Dendritic cell treated with granulocyte-macrophage colony-stimulating factor and Interleukin-4, amounts not matched to agents 40 ng/mL and 50 ng/mL, for 4 days (primary cell): ENCODE data around the gene PTPN20.

Experiments used
- H3K27ac Mint-ChIP-seq: one replicate; pipeline ENCODE4 v1.8.0; 2022; ENCODE audit warnings: mild to moderate bottlenecking, mixed read lengths
- H3K27me3 Mint-ChIP-seq: one replicate; pipeline ENCODE4 v1.8.0; 2022; ENCODE audit warnings: mild to moderate bottlenecking, mixed read lengths
- H3K36me3 Mint-ChIP-seq: one replicate; pipeline ENCODE4 v1.8.0; 2022; ENCODE audit warnings: low read depth, mixed read lengths
- H3K4me1 Mint-ChIP-seq: one replicate; pipeline ENCODE4 v1.8.0; 2022; ENCODE audit warnings: low read depth, mixed read lengths
- H3K4me3 Mint-ChIP-seq: one replicate; pipeline ENCODE4 v1.8.0; 2022; ENCODE audit warnings: mild to moderate bottlenecking, moderate library complexity, mixed read lengths
- H3K9me3 Mint-ChIP-seq: one replicate; pipeline ENCODE4 v1.8.0; 2022; ENCODE audit warnings: mixed read lengths
- intact Hi-C: fragments of 100-400 bp; cut with micrococcal nuclease; formaldehyde crosslinking; loops from one replicate; pipeline ENCODE4 v1.15.0; 2022

The PTPN20 gene

DNA sequence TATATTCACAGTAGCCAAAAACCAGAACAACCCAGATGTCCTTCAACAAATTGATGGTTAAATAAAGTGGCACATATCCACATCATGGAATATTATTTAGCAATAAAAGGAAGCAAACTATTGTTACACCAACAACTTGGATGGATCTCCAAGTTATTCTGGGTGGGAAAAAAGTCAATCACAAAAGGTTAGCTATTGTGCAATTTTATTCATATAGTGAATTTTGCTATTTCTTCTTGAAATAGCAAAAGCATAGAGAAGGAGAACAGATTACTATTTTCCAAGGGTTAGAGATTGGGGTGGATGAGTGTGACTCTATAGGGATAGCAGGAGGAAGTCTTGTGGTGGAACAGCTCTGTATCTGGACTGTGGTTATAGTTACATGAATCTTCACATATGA lies 87.0 kb downstream of the PTPN20 start:
- H3K4me3 Mint-ChIP-seq: no peak overlapping the region

GRCh38 chr10:46998595-46998994 lies 87.4 kb downstream of the PTPN20 start:
- no peak overlapping the region for H3K27ac Mint-ChIP-seq
- no peaks in the 10 kb centered on the region for H3K27me3 Mint-ChIP-seq
- intact Hi-C loops: no loop called here
- no peak overlapping the region for H3K4me3 Mint-ChIP-seq
- H3K36me3 Mint-ChIP-seq: no peaks in the 10 kb centered on the region
- no peaks in the 10 kb centered on the region for H3K4me1 Mint-ChIP-seq
- peaks cover 8% of the 10 kb centered on the region for H3K9me3 Mint-ChIP-seq

More for the DNA sequence above, 87.0 kb downstream of the PTPN20 start:
- intact Hi-C loops: no loop called here
- Mint-ChIP-seq H3K36me3 (no peaks in the 10 kb centered on the region), H3K9me3 (peaks cover 8% of the 10 kb centered on the region), H3K27ac (no peak overlapping the region), H3K27me3 (no peaks in the 10 kb centered on the region), H3K4me1 (no peaks in the 10 kb centered on the region)

GRCh38 chr10:46999217-46999616 lies 88.0 kb downstream of the PTPN20 start:
- Mint-ChIP-seq H3K27ac (no peak overlapping the region), H3K27me3 (no peaks in the 10 kb centered on the region), H3K4me1 (no peaks in the 10 kb centered on the region), H3K36me3 (no peaks in the 10 kb centered on the region), H3K4me3 (no peak overlapping the region), H3K9me3 (peaks cover 8% of the 10 kb centered on the region)
- intact Hi-C loops: no loop called here

DNA sequence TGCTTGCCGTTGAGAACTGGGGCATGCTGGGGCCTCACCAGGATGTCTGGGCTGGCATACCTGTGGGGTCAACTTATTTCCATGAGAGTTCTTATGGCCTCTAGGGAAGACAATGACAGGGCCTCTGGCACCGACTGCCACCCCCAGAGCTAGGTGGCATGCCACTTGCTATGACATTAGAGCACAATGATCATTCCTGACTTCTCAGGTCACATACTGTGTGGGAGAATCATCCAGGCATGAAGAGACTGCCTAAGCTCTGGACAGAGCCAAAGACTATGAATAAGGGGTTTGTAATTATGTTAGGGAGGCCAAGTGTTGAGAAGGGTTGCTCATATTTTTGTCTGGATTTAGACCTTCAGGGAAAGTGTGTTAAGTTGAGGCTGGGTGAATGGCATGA lies 97.5 kb downstream of the PTPN20 start:
- Mint-ChIP-seq H3K36me3 (no peaks in the 10 kb centered on the region), H3K27ac (no peak overlapping the region), H3K9me3 (no peaks in the 10 kb centered on the region), H3K27me3 (peaks cover 19% of the 10 kb centered on the region), H3K4me1 (no peaks in the 10 kb centered on the region), H3K4me3 (no peak overlapping the region)
- intact Hi-C loops: no loop called here

- H3K4me1 Mint-ChIP-seq: no peaks in the 10 kb centered on the region
- intact Hi-C loops: no loop called here
- H3K27ac Mint-ChIP-seq: no peak overlapping the region
- H3K36me3 Mint-ChIP-seq: no peaks in the 10 kb centered on the region
- H3K27me3 Mint-ChIP-seq: peaks cover 19% of the 10 kb centered on the region
- H3K4me3 Mint-ChIP-seq: no peak overlapping the region
- no peaks in the 10 kb centered on the region for H3K9me3 Mint-ChIP-seq
Observed at GRCh38 chr10:47009215-47009838, 98.1 kb downstream of the PTPN20 start.

DNA sequence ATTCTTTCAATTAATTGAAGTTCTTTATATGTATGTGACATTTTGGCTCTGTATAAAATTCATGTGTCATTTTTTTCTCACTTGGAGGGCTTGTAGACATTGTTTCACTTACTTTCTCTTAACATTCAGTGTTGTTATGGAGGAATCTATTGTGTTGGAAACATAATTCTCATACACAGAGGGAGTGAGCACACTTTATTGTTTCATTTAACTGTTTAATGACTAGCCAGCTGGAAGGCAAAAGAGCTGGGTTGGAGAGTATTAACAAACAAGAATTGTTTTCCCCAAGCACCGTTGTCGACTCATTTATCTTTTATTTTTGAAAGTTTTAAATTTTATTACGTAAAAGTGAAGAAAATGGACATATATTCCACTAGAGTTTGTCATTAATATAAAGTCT lies 98.8 kb downstream of the PTPN20 start:
- intact Hi-C loops: no loop called here

DNA sequence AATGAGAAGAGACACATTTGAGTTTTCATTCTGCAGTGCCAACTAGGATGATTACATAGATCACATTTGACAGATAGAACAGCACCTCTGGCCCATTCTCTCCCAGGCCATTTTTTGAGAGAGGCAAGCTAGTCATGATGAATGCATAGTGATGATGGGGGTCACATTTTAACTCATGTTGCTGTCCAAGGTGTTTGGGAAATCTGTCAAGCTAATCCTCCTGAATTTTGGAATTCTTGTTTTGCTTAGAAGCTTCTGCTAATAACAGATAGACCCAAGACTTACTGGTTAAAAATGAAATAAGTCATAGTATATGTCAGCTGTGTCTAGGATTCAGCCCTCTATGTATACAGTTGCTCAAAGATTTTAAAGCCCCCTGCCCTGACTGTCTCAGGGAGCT lies 101.0 kb downstream of the PTPN20 start:
- Mint-ChIP-seq H3K9me3 (no peaks in the 10 kb centered on the region), H3K4me1 (no peaks in the 10 kb centered on the region), H3K27ac (no peak overlapping the region), H3K4me3 (no peak overlapping the region), H3K27me3 (peaks cover 17% of the 10 kb centered on the region), H3K36me3 (no peaks in the 10 kb centered on the region)
- intact Hi-C loops: no loop called here

More for the DNA sequence above, 98.8 kb downstream of the PTPN20 start:
- Mint-ChIP-seq H3K27ac (no peak overlapping the region), H3K27me3 (peaks cover 19% of the 10 kb centered on the region), H3K9me3 (no peaks in the 10 kb centered on the region), H3K4me3 (no peak overlapping the region), H3K4me1 (no peaks in the 10 kb centered on the region), H3K36me3 (no peaks in the 10 kb centered on the region)

DNA sequence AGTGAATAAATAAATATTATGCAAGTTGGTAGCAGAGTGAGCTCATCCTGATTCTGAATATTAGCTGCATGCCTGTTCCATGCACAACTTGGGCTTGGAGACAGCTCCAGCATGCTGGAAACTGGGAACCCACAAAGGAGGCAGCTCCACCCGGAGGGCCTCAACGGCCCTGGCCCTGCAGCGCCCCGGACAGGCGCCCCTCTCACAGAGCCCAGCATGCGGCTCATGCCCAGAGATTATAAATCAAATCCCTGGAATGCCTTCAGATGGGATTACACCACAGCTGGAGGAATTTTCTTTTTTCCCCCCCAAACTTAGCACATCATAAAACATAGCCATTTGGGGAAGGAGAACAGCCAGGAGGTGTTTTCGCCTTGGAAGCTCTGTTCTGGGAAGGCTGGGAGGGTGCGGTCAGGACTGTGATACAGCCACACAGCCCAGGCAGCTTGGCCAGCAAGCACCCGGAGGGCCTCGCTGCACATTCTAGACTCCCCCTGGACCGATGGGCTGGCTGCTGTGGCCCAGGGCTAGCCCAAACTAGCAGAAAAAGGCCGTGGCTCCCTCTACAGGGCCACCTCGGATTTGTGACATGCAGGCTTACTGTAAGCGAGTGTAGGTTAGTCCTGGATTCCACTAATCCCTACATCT lies 102.4 kb downstream of the PTPN20 start:
- Mint-ChIP-seq H3K27me3 (peaks cover 14% of the 10 kb centered on the region), H3K4me1 (no peaks in the 10 kb centered on the region), H3K4me3 (no peak overlapping the region), H3K36me3 (no peaks in the 10 kb centered on the region), H3K9me3 (no peaks in the 10 kb centered on the region), H3K27ac (no peak overlapping the region)
- intact Hi-C loops: no loop called here

DNA sequence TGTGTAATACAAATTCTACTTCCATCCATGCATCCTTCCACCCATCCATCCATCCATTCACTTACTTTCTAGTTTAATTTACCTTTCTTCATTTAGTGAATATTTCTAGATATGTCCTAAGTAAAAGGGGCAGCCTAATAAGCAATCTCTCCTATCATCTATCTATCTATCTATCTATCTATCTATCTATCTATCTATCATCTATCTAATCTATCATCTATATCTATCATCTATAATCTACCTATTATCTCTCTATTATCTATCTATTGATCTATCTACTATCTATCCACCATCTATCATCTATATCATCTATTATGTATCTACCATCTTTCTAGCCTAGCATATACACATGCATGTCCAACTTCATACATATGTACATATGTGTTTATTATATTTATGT lies 104.2 kb downstream of the PTPN20 start:
- no peaks in the 10 kb centered on the region for H3K4me1 Mint-ChIP-seq
- intact Hi-C loops: no loop called here
- no peak overlapping the region for H3K4me3 Mint-ChIP-seq
- H3K36me3 Mint-ChIP-seq: no peaks in the 10 kb centered on the region
- H3K27me3 Mint-ChIP-seq: peaks cover 6% of the 10 kb centered on the region
- H3K27ac Mint-ChIP-seq: no peak overlapping the region
- H3K9me3 Mint-ChIP-seq: no peaks in the 10 kb centered on the region

- H3K27me3 Mint-ChIP-seq: peaks cover 3% of the 10 kb centered on the region
- no peak overlapping the region for H3K27ac Mint-ChIP-seq
- H3K36me3 Mint-ChIP-seq: no peaks in the 10 kb centered on the region
- no peak overlapping the region for H3K4me3 Mint-ChIP-seq
- H3K9me3 Mint-ChIP-seq: no peaks in the 10 kb centered on the region
- H3K4me1 Mint-ChIP-seq: no peaks in the 10 kb centered on the region
- intact Hi-C loops: no loop called here
Observed at GRCh38 chr10:47016564-47016963, 105.3 kb downstream of the PTPN20 start.

- Mint-ChIP-seq H3K4me3 (no peak overlapping the region), H3K4me1 (no peaks in the 10 kb centered on the region), H3K9me3 (no peaks in the 10 kb centered on the region), H3K27me3 (no peaks in the 10 kb centered on the region), H3K36me3 (no peaks in the 10 kb centered on the region), H3K27ac (no peak overlapping the region)
- intact Hi-C loops: no loop called here
Observed at GRCh38 chr10:47018026-47018735, 107.0 kb downstream of the PTPN20 start.

DNA sequence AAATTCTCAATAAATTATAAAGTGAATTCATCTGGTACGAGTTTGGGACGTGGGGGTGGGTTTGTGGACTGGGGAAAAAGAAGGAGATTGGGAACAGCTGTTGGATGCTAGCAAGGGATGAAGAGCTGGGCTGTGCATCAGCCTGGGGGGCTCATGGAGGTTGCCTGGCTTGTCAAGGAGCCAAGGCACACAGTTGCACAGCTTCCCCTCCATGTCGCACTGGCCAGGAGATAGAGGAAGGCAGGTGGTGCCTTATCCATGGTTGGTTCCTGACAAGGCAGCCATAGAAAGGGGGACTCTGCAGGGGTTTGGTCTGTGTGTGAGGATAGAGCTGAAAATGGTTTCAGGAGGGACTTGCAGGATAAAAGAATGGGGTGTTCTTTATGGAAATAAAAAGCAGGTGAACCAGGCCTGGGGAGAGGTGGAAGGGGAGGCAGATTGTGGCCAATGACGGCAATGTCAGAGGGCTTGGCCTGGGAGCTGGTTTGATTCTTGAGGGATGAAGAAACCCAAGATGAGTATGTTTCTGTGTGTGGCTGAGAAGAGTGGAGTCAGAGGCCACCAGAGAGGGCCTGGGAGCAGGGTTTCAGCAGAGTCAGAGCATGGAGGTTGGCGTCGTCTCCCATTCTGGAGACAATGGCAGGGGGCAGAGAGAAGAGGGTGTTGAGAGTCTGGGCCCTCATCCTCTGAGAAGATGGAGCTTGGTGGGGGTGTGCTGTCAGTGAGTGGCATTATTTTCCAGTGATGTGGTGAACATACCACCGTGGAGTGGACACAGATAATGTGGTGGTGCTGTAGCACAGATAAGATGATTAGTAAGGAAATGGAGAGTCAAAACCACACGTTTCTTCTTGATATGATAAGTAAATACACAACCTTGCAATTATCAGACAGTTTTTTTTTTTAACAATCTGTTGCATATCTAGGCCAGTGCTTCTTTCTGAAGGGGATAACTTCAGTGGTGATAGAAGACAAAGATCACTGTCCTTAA lies 108.2 kb downstream of the PTPN20 start:
- Mint-ChIP-seq H3K9me3 (no peaks in the 10 kb centered on the region), H3K27me3 (no peaks in the 10 kb centered on the region), H3K4me1 (no peaks in the 10 kb centered on the region), H3K4me3 (no peak overlapping the region), H3K36me3 (no peaks in the 10 kb centered on the region), H3K27ac (no peak overlapping the region)
- intact Hi-C loops: no loop called here

DNA sequence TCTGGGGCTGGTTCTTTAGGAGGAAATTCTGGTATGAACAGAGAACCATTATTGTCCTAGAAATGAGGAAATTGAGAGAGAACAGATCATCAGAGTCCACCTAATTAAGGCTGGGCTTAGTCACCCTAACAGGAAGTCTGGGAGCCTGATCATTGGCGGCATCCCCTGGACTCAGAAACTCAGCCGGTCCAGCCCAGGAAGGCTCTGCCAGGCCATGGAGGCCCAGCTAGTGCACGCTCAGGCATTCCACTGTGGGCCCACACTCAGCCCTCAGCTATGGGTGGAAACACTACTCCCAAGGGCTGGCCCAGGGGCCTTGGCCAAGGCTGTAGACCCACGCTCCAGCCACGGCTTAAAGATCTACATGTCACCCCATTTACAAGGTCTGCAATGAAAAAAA lies 109.2 kb downstream of the PTPN20 start:
- no peaks in the 10 kb centered on the region for H3K27me3 Mint-ChIP-seq
- H3K4me3 Mint-ChIP-seq: no peak overlapping the region
- no peaks in the 10 kb centered on the region for H3K36me3 Mint-ChIP-seq
- no peak overlapping the region for H3K27ac Mint-ChIP-seq
- H3K9me3 Mint-ChIP-seq: no peaks in the 10 kb centered on the region
- intact Hi-C loops: no loop called here
- no peaks in the 10 kb centered on the region for H3K4me1 Mint-ChIP-seq

GRCh38 chr10:47021850-47022249 lies 110.6 kb downstream of the PTPN20 start:
- Mint-ChIP-seq H3K27ac (no peak overlapping the region), H3K9me3 (no peaks in the 10 kb centered on the region)

More at GRCh38 chr10:47021850-47022249, 110.6 kb downstream of the PTPN20 start:
- Mint-ChIP-seq H3K27me3 (no peaks in the 10 kb centered on the region), H3K36me3 (no peaks in the 10 kb centered on the region), H3K4me1 (no peaks in the 10 kb centered on the region), H3K4me3 (no peak overlapping the region)
- intact Hi-C loops: no loop called here
